ENCODE results near the gene MPP3.

The MPP3 gene

DNA sequence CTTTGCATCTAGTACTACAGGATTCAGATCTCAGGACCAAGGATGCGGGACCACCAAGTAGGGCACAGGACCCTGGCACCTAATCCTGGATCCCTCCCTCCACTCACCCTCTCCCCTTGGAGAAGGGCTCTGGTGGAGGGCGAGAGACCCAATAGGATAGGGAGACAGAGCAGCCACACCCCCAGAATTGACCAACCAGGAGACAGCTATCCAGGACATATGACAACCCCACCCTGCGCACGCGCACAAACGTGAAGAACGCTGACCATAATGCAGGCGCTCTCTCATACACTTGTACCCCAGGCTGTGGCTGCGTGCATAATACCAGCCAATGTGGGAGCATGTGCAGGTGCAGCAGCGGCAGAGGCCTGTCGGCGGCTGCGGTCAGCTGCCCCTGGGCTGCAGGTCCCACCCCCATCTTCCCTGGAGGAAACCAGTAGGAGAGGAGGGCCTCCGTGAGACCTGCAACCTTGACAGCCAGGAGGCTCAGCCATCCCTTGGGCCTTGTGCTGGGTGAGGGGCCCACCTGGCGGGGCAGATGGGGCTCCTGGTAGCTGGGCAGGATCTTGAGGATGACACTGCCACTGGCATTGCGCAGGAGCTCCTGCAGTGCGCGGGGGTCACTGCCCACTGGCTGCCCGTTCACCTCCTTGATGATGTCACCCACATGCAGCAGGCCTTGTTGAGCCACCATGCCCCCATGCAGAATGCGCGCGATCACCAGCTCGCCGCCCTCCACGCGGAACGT is 49.0 kb upstream of the MPP3 start:
- no peak overlapping the region for H3K27ac ChIP-seq (ENCODE audit: extremely low read depth, low read depth, low read length)
- TF ChIP-seq KLF10 (tag by site-specific recombination; IDR thresholded peaks at IDR 0.05) (peak; percentile 85), ZNF214 (tag by site-specific recombination; IDR thresholded peaks at IDR 0.05; ENCODE audit: borderline replicate concordance) (no peak), ZBTB17 (tag by site-specific recombination; IDR thresholded peaks at IDR 0.05) (no peak)
- ChIA-PET POLR2A (interaction anchor here (1.1 kb wide), 1 partner anchor 13 kb away, joined by 3 read pairs; no protein-coding TSS in a partner anchor), CTCF (interaction anchor here (1.0 to 6.1 kb wide), 6 partner anchors 10 to 126 kb away, joined by 3 to 106 read pairs (median 39); partner anchors contain the start of gene PPY)
- no peaks in the 10 kb centered on the region for H3K9me3 ChIP-seq (ENCODE audit: control insufficient read depth, insufficient read depth, low read depth, low read length)
- H3K36me3 ChIP-seq (ENCODE audit: control insufficient read depth in 2 of 2, insufficient read depth in 1 of 2, low read length in 2 of 2) = peaks cover 3 to 40% of the 10 kb centered on the region in 2 experiments; a peak in 2 of 3 replicates
- no peaks in the 10 kb centered on the region; the same call in 1 of the 2 replicates for H3K4me1 ChIP-seq (ENCODE audit: control insufficient read depth, insufficient read depth, low read length)
- H3K4me3 ChIP-seq (ENCODE audit: low read depth, low read length) = no peak overlapping the region

DNA sequence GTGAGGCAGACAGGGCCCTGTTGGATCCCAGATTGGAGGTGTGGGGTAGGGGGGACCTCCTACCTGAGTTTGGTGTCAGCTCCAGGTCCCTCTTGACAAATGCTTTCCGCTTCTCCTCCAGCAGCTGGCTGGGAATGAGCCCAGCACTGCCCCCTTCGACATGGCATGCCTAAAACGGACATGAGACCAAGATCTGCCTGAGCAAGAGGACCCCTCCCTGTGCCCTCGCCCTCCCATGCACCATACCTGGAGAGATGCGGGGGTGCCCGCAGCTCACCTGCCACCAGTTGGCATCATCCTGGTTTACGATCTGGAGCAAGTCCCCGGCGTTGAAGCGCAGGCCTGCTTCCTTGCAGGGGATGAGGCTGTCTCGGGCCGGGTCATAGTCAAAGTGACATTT is 48.2 kb upstream of the MPP3 start:
- H3K4me1 ChIP-seq (ENCODE audit: control insufficient read depth, insufficient read depth, low read length) = no peaks in the 10 kb centered on the region; the same call in 1 of the 2 replicates
- H3K4me3 ChIP-seq (ENCODE audit: low read depth, low read length) = no peak overlapping the region
- H3K27ac ChIP-seq (ENCODE audit: extremely low read depth, low read depth, low read length) = no peak overlapping the region
- TF ChIP-seq ZNF560 (tag by site-specific recombination; IDR thresholded peaks at IDR 0.05; ENCODE audit: borderline replicate concordance) (no peak), ZNF114 (tag by site-specific recombination; IDR thresholded peaks at IDR 0.05) (no peak), ZNF10 (tag by site-specific recombination; IDR thresholded peaks at IDR 0.05) (no peak), ZNF202 (tag by site-specific recombination; IDR thresholded peaks at IDR 0.05; ENCODE audit: borderline replicate concordance) (no peak), ZNF548 (tag by site-specific recombination; IDR thresholded peaks at IDR 0.05) (no peak), ZNF549 (tag by site-specific recombination; IDR thresholded peaks at IDR 0.05) (no peak), ZEB2 (tag by site-specific recombination; IDR thresholded peaks at IDR 0.05) (no peak), ZNF518A (tag by site-specific recombination; conservative IDR thresholded peaks at IDR 0.05; ENCODE audit: low read depth) (no peak), YY1 (tag by site-specific recombination; IDR thresholded peaks at IDR 0.05) (no peak)
- ChIA-PET POLR2A (interaction anchor here (1.1 kb wide), 1 partner anchor 14 kb away, joined by 3 read pairs; no protein-coding TSS in a partner anchor), CTCF (interaction anchor here (0.7 to 6.1 kb wide), 16 partner anchors 11 to 464 kb away, joined by 3 to 106 read pairs (median 10); partner anchors contain the start of gene PPY)
- H3K9me3 ChIP-seq (ENCODE audit: control insufficient read depth, insufficient read depth, low read depth, low read length) = no peaks in the 10 kb centered on the region
- H3K36me3 ChIP-seq (ENCODE audit: control insufficient read depth in 2 of 2, insufficient read depth in 1 of 2, low read length in 2 of 2) = peaks cover 3 to 44% of the 10 kb centered on the region in 2 experiments; a peak in 2 of 3 replicates

DNA sequence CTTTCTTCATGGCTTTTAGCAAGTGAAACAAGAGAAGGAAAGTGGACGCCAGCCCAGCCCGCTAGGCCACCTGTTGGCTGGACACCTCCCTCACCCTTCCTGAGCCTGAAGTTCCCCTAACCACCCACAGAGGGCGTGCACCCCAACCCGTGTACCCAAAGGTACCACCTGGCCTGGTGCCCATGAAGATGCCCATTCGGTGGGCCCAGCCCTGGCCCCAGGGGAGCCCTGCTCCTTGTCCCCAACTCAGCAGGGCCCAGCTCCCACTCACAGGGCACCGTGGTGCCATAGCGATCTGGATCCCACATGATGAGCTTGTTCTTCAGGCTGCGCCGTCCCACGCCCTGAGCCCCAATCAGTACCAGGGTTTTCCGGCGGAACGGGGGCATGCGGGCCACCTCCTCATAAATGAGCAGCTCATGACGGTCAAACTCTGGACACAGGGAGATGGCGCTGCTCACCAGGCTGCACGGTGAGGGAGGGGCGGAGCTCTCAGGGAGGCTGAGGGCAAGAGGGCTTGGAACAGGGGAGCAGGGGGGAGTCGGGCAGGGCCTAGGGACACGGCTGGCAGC is 47.6 kb upstream of the MPP3 start:
- ChIA-PET CTCF (interaction anchor here (0.6 to 6.1 kb wide), 39 partner anchors 10 to 1296 kb away, joined by 3 to 106 read pairs (median 5); partner anchors contain the start of genes MPP2 and PPY), POLR2A (interaction anchor here (1.1 kb wide), 1 partner anchor 15 kb away, joined by 3 read pairs; no protein-coding TSS in a partner anchor)
- no peak overlapping the region for H3K27ac ChIP-seq (ENCODE audit: extremely low read depth, low read depth, low read length)
- no peaks in the 10 kb centered on the region; the same call in 1 of the 2 replicates for H3K4me1 ChIP-seq (ENCODE audit: control insufficient read depth, insufficient read depth, low read length)
- H3K4me3 ChIP-seq (ENCODE audit: low read depth, low read length) = no peak overlapping the region
- H3K36me3 ChIP-seq (ENCODE audit: control insufficient read depth in 2 of 2, insufficient read depth in 1 of 2, low read length in 2 of 2) = peaks cover 3 to 44% of the 10 kb centered on the region in 2 experiments; a peak in 2 of 3 replicates
- H3K9me3 ChIP-seq (ENCODE audit: control insufficient read depth, insufficient read depth, low read depth, low read length) = no peaks in the 10 kb centered on the region
- TF ChIP-seq ZNF624 (tag by site-specific recombination; IDR thresholded peaks at IDR 0.05) = no peak
- TF ChIP-seq ZNF571 (tag by site-specific recombination; IDR thresholded peaks at IDR 0.05) = no peak
- TF ChIP-seq ZNF645 (tag by site-specific recombination; IDR thresholded peaks at IDR 0.05) = no peak
- TF ChIP-seq CTCF (tag by site-specific recombination; IDR thresholded peaks at IDR 0.05) = peak; percentile 84
- TF ChIP-seq, protein P1, sequence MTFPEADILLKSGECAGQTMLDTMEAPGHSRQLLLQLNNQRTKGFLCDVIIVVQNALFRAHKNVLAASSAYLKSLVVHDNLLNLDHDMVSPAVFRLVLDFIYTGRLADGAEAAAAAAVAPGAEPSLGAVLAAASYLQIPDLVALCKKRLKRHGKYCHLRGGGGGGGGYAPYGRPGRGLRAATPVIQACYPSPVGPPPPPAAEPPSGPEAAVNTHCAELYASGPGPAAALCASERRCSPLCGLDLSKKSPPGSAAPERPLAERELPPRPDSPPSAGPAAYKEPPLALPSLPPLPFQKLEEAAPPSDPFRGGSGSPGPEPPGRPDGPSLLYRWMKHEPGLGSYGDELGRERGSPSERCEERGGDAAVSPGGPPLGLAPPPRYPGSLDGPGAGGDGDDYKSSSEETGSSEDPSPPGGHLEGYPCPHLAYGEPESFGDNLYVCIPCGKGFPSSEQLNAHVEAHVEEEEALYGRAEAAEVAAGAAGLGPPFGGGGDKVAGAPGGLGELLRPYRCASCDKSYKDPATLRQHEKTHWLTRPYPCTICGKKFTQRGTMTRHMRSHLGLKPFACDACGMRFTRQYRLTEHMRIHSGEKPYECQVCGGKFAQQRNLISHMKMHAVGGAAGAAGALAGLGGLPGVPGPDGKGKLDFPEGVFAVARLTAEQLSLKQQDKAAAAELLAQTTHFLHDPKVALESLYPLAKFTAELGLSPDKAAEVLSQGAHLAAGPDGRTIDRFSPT (tag by site-specific recombination; IDR thresholded peaks at IDR 0.05) = peak; percentile 96
- no peak for TF ChIP-seq ZNF132 (tag by site-specific recombination; IDR thresholded peaks at IDR 0.05; ENCODE audit: borderline replicate concordance)
